Measurements from ENCODE around the gene NCR2. TPM values are rescaled to one million over a fixed set of nuclear protein-coding genes. Genes with fewer than 3 reads are reported as not detected.

The NCR2 gene
- total RNA-seq, 4 donors from 2014 or later: not detected

DNA sequence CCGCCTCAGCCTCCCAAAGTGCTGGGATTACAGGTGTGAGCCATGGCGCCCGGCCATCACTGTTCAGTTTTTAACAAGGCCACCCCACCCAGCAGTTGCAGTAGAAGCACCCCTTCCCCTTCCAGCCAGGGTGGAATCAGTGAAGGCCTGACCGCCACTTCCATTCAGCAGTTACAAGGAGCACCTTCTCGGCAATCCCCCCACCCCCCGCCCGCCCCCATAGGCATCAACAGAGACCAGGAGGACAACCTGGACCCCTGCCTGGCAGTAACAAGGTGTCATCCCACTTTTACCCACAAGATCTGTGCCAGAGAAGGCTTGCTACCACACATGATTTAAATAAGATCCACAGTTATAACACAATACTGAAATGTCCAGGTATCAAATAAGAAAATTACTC, 23.1 kb downstream of the NCR2 start:
- Histone ChIP-seq H3K36me3 (no peaks in the 10 kb centered on the region), H3K27me3 (peaks cover 3 to 33% (median 6%) of the 10 kb centered on the region in 3 donors), H3K4me1 (no peaks in the 10 kb centered on the region), H3K27ac (no peak overlapping the region), H3K4me3 (no peak overlapping the region), H3K9me3 (no peaks in the 10 kb centered on the region)
- DNase-seq: no peak
- TF ChIP-seq POLR2A (IDR thresholded peaks at IDR 0.05): no peak
- TF ChIP-seq, protein P1, sequence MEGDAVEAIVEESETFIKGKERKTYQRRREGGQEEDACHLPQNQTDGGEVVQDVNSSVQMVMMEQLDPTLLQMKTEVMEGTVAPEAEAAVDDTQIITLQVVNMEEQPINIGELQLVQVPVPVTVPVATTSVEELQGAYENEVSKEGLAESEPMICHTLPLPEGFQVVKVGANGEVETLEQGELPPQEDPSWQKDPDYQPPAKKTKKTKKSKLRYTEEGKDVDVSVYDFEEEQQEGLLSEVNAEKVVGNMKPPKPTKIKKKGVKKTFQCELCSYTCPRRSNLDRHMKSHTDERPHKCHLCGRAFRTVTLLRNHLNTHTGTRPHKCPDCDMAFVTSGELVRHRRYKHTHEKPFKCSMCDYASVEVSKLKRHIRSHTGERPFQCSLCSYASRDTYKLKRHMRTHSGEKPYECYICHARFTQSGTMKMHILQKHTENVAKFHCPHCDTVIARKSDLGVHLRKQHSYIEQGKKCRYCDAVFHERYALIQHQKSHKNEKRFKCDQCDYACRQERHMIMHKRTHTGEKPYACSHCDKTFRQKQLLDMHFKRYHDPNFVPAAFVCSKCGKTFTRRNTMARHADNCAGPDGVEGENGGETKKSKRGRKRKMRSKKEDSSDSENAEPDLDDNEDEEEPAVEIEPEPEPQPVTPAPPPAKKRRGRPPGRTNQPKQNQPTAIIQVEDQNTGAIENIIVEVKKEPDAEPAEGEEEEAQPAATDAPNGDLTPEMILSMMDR (IDR thresholded peaks at IDR 0.05 in 4 of 5, conservative IDR thresholded peaks at IDR 0.05 in 1 of 5): no peak
- intact Hi-C loops (cut with DNase I; ENCODE audit: low total_unique reads): no loop called here
- ATAC-seq: no peak
- in situ Hi-C loops (cut with MboI; ENCODE audit: low sequenced_read_pairs in 4 of 4): no loop called here

DNA sequence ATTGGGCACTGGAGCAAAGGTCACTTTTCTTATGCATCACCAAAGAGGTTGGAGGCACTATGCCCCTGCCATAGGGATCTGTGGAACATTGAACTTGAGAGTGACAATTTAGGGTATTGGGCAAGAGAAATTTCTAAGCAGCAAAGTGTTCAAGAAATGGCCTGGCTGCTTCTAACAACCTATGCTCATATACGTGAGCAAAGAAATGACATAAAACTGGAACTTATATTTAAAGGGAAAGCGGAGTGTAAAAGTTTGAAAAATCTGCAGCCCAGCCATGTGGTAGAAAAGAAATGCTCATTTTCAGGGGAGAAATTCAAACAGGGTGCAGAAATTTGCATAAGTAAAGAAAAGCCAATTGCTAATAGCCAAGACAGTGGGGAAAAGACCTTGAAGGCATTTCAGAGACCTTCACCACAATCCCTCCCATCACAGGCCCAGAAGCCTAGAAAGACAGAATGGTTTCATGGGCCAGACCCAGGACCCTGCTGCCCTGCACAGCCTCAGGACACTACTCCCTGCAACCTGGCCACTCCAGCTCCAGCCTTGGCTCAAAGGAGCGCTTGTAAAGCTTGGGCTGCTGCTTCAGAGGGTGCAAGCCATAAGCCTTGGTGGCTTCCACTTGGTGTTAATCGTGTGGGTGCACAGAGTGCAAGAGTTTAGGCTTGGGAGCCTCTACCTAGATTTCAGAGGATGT, 24.4 kb downstream of the NCR2 start:
- Histone ChIP-seq H3K4me1 (no peaks in the 10 kb centered on the region), H3K36me3 (no peaks in the 10 kb centered on the region), H3K9me3 (no peaks in the 10 kb centered on the region), H3K4me3 (no peak overlapping the region), H3K27ac (no peak overlapping the region), H3K27me3 (peaks cover 11 to 40% (median 15%) of the 10 kb centered on the region in 3 donors)
- intact Hi-C loops (cut with DNase I; ENCODE audit: low total_unique reads) (loop anchor here (10.0 kb wide), 1 partner anchor 415 kb away; the partner anchor contains the start of gene FRS3), in situ Hi-C loops (cut with MboI; ENCODE audit: low sequenced_read_pairs in 4 of 4) (loop anchor here in 2 of 4 donors (10.0 kb wide), 1 partner anchor 235 kb away; no protein-coding TSS in a partner anchor)
- ATAC-seq (no peak), DNase-seq (no peak)
- TF ChIP-seq, protein P1 (IDR thresholded peaks at IDR 0.05 in 4 of 5, conservative IDR thresholded peaks at IDR 0.05 in 1 of 5): no peak
- TF ChIP-seq POLR2A (IDR thresholded peaks at IDR 0.05): no peak

DNA sequence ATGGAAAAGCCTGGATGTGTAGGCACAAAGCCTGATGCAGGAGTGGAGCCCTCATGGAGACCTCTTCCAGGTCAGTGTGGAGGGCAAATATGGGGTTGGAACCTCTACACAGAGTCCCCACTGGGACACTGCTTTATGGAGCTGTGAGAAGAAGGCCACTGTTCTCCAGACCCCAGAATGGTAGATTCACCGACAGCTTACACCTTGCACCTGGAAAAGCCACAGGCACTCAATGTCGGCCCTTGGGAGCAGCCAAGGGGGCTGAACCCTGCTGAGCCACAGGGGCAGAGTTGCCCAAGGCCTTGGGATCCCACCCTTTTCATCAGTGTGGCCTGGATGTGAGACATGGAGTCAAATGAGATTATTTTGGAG, 24.9 kb downstream of the NCR2 start:
- H3K4me3 ChIP-seq: no peak overlapping the region
- no peak for DNase-seq
- no peaks in the 10 kb centered on the region for H3K9me3 ChIP-seq
- intact Hi-C loops (cut with DNase I; ENCODE audit: low total_unique reads) (loop anchor here (10.0 kb wide), 1 partner anchor 415 kb away; the partner anchor contains the start of gene FRS3), in situ Hi-C loops (cut with MboI; ENCODE audit: low sequenced_read_pairs in 4 of 4) (loop anchor here in 2 of 4 donors (10.0 kb wide), 1 partner anchor 235 kb away; no protein-coding TSS in a partner anchor)
- peaks cover 11 to 42% (median 15%) of the 10 kb centered on the region in 3 donors for H3K27me3 ChIP-seq
- TF ChIP-seq POLR2A (IDR thresholded peaks at IDR 0.05): no peak
- TF ChIP-seq, protein P1 (IDR thresholded peaks at IDR 0.05 in 4 of 5, conservative IDR thresholded peaks at IDR 0.05 in 1 of 5): no peak
- H3K27ac ChIP-seq: no peak overlapping the region
- no peaks in the 10 kb centered on the region for H3K36me3 ChIP-seq
- H3K4me1 ChIP-seq: no peaks in the 10 kb centered on the region
- ATAC-seq: no peak

DNA sequence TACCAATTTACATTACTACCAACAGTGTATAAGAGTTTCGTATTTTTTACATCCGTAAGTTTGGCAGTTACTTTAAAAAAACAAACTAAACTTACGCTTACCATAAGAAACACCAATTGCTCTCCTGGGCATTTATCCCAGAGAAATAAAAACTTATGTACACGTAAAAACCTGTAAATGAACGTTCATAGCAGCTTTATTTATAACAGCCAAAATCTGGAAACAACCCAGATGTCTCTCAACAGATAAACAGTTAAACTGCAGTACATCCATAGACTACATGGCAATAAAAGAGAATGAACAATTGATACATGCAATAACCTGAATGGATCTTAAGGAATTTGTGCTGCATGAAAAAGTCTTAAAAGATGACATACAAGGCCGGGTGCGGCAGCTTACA, 30.7 kb downstream of the NCR2 start:
- TF ChIP-seq, protein P1 (IDR thresholded peaks at IDR 0.05 in 4 of 5, conservative IDR thresholded peaks at IDR 0.05 in 1 of 5): no peak
- TF ChIP-seq POLR2A (IDR thresholded peaks at IDR 0.05): no peak
- H3K4me3 ChIP-seq: no peak overlapping the region
- in situ Hi-C loops (cut with MboI; ENCODE audit: low sequenced_read_pairs in 4 of 4): loop anchor here in 2 of 4 donors (10.0 kb wide), 1 partner anchor 229 kb away; no protein-coding TSS in a partner anchor
- H3K4me1 ChIP-seq: no peaks in the 10 kb centered on the region
- DNase-seq (no peak), ATAC-seq (no peak)
- no peaks in the 10 kb centered on the region for H3K9me3 ChIP-seq
- H3K36me3 ChIP-seq: no peaks in the 10 kb centered on the region
- intact Hi-C loops (cut with DNase I; ENCODE audit: low total_unique reads): loop anchor here (10.0 kb wide), 1 partner anchor 409 kb away; the partner anchor contains the start of gene FRS3
- H3K27me3 ChIP-seq: peaks cover 36 to 54% (median 40%) of the 10 kb centered on the region in 3 donors
- H3K27ac ChIP-seq: no peak overlapping the region
